Measurements from ENCODE around the gene ARHGEF19.
"Not testable (repeated sequence)": the region's sequence is repeated elsewhere in the genome, so short reads cannot be mapped to it uniquely, and the experiment has no call there.

Gene ARHGEF19

GRCh38 chr1:16163608-16164212 lies 48.7 kb downstream of the ARHGEF19 start:
- not testable (repeated sequence) for DNase-seq

GRCh38 chr1:16162163-16162822 lies 50.2 kb downstream of the ARHGEF19 start:
- peak; percentile 66 for DNase-seq

- no peak for DNase-seq
Observed at GRCh38 chr1:16161717-16162116, 50.7 kb downstream of the ARHGEF19 start.

GRCh38 chr1:16158993-16159831 lies 53.2 kb downstream of the ARHGEF19 start:
- no peak for DNase-seq

GRCh38 chr1:16158025-16158424 lies 54.4 kb downstream of the ARHGEF19 start:
- DNase-seq: peak; percentile 13

GRCh38 chr1:16156848-16157495 lies 55.5 kb downstream of the ARHGEF19 start:
- no peak for DNase-seq

GRCh38 chr1:16155537-16156410 lies 56.7 kb downstream of the ARHGEF19 start, which contains the start of gene EPHA2:
EPHA2 (minus strand) TSS chr1:16156069; CDS start chr1:16155932, 137 bp downstream.
- no peak for DNase-seq

GRCh38 chr1:16153999-16154673 lies 58.3 kb downstream of the ARHGEF19 start:
- DNase-seq: no peak

GRCh38 chr1:16153096-16153998 lies 59.1 kb downstream of the ARHGEF19 start:
- no peak for DNase-seq

GRCh38 chr1:16152481-16153087 lies 59.9 kb downstream of the ARHGEF19 start:
- DNase-seq: no peak

- DNase-seq: no peak
Observed at GRCh38 chr1:16151995-16152384, 60.5 kb downstream of the ARHGEF19 start.

- no peak for DNase-seq
Observed at GRCh38 chr1:16151196-16151994, 61.1 kb downstream of the ARHGEF19 start.

GRCh38 chr1:16150508-16150907 lies 61.9 kb downstream of the ARHGEF19 start:
- DNase-seq: no peak

GRCh38 chr1:16149702-16150488 lies 62.6 kb downstream of the ARHGEF19 start:
- no peak for DNase-seq

- DNase-seq: no peak
Observed at GRCh38 chr1:16149146-16149545, 63.3 kb downstream of the ARHGEF19 start.

- DNase-seq: no peak
Observed at GRCh38 chr1:16148329-16149092, 63.9 kb downstream of the ARHGEF19 start.

Measured in CD4-positive, alpha-beta T cell treated with Interferon gamma for 1 hour (primary cell).